Activated B cell treated with CpG ODN at 0.5 μM for 24 hours (primary cell): Measurements from ENCODE around the gene PLEKHO2. TPM values are rescaled to one million over a fixed set of nuclear protein-coding genes. Genes with fewer than 3 reads are reported as not detected.

ENCODE experiments used
- ATAC-seq: fragments of 200-7000 bp; cut with Tn5 transposase; one replicate; pipeline ENCODE4 v1.10.0; 2021; ENCODE audit warnings: low read depth, mild to moderate bottlenecking, moderate library complexity
- CTCF ChIA-PET: fragments of 350-600 bp; sonication (Branson Sonifier 250); formaldehyde crosslinking; loops from one replicate; lab custom pipeline; 2021; ENCODE audit warnings: antibody characterized with exemption; lab: Charles Lee
- POLR2A ChIA-PET: fragments of 350-600 bp; sonication (Branson Sonifier 250); formaldehyde crosslinking; loops from one replicate; lab custom pipeline; 2021; ENCODE audit warnings: antibody characterized with exemption; lab: Charles Lee
- DNase-seq: peaks from one replicate; pipeline ENCODE4 v3.0.0; 2022
- H3K27ac Mint-ChIP-seq: one replicate; pipeline ENCODE4 v1.8.0; 2020; ENCODE audit warnings: mixed read lengths
- H3K27me3 Mint-ChIP-seq: one replicate; pipeline ENCODE4 v1.8.0; 2021; ENCODE audit warnings: mixed read lengths
- H3K36me3 Mint-ChIP-seq: one replicate; pipeline ENCODE4 v1.8.0; 2021; ENCODE audit warnings: low read depth, mixed read lengths
- H3K4me1 Mint-ChIP-seq: one replicate; pipeline ENCODE4 v1.8.0; 2021; ENCODE audit warnings: mixed read lengths
- H3K4me3 Mint-ChIP-seq: one replicate; pipeline ENCODE4 v1.8.0; 2020; ENCODE audit warnings: mild to moderate bottlenecking, mixed read lengths
- H3K9me3 Mint-ChIP-seq: one replicate; pipeline ENCODE4 v1.8.0; 2020; ENCODE audit warnings: mixed read lengths
- CTCF ChIP-seq: fragments of 200-600 bp; IDR thresholded peaks from one replicate; pipeline ENCODE4 v1.8.0; 2022; ENCODE audit warnings: antibody characterized with exemption, mild to moderate bottlenecking
- intact Hi-C: fragments of 100-400 bp; cut with micrococcal nuclease; formaldehyde crosslinking; loops from one replicate; pipeline ENCODE4 v1.15.1; 2024
- total RNA-seq: library from RNA; stranded (reverse); gene quantifications from 2 replicates; pipeline ENCODE4 v1.2.3, GENCODE V29; 2022

The PLEKHO2 gene
- total RNA-seq, 1 donor from 2014 or later = 38.1 TPM

GRCh38 chr15:64859226-64859625 is 17.5 kb downstream of the PLEKHO2 start:
- ChIA-PET POLR2A (interaction anchor here (0.8 to 4.0 kb wide), 2 partner anchors 35 kb away, joined by 4 to 19 read pairs; no protein-coding TSS in a partner anchor), CTCF (interaction anchor here (1.8 kb wide), 1 partner anchor 36 kb away, joined by 8 read pairs; no protein-coding TSS in a partner anchor)
- H3K27ac Mint-ChIP-seq = no peak overlapping the region
- no peak for TF ChIP-seq CTCF
- intact Hi-C loops = no loop called here
- H3K4me3 Mint-ChIP-seq = no peak overlapping the region
- peaks cover 88% of the 10 kb centered on the region for H3K36me3 Mint-ChIP-seq
- H3K9me3 Mint-ChIP-seq = no peaks in the 10 kb centered on the region
- H3K4me1 Mint-ChIP-seq = peaks cover 54% of the 10 kb centered on the region
- ATAC-seq (no peak), DNase-seq (no peak)
- no peaks in the 10 kb centered on the region for H3K27me3 Mint-ChIP-seq

GRCh38 chr15:64861331-64861730 is 19.6 kb downstream of the PLEKHO2 start:
- Mint-ChIP-seq H3K27me3 (no peaks in the 10 kb centered on the region), H3K9me3 (no peaks in the 10 kb centered on the region), H3K4me1 (peaks cover 58% of the 10 kb centered on the region), H3K36me3 (peaks cover 83% of the 10 kb centered on the region), H3K27ac (no peak overlapping the region), H3K4me3 (no peak overlapping the region)
- TF ChIP-seq CTCF = no peak
- intact Hi-C loops = no loop called here
- ChIA-PET CTCF (no interaction called here), POLR2A (interaction anchor here (0.6 to 1.2 kb wide), 2 partner anchors 31 to 34 kb away, joined by 3 read pairs; no protein-coding TSS in a partner anchor)
- DNase-seq = no peak
- no peak for ATAC-seq

DNA sequence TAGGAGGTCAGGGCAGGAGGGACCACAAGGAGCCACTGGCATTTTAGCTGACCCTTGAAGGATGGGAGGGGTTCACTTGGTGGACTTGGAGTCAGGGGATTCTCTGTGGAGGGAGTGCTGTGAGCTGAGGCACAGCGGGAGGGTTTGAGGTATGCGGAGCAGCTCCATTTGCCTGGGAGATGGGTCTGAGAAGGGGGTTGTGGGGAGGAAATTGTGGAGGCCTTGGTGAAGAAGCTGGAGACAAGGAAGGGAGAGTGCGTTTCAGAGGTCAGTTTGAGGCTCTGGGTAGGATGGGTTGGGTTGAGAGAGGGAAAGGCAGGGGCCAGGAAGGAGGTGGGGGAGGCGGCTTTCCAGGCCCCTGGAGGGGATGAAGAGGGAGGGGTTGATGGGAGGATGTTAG is 20.2 kb downstream of the PLEKHO2 start:
- TF ChIP-seq CTCF = no peak
- intact Hi-C loops = no loop called here
- Mint-ChIP-seq H3K36me3 (peaks cover 84% of the 10 kb centered on the region), H3K27me3 (no peaks in the 10 kb centered on the region), H3K9me3 (no peaks in the 10 kb centered on the region), H3K4me1 (peaks cover 52% of the 10 kb centered on the region), H3K4me3 (no peak overlapping the region), H3K27ac (peak overlapping the region; percentile 32)
- ATAC-seq = no peak
- DNase-seq = no peak
- ChIA-PET CTCF (no interaction called here), POLR2A (interaction anchor here (0.6 to 1.2 kb wide), 4 partner anchors 12 to 86 kb away, joined by 3 to 6 read pairs (median 3); no protein-coding TSS in a partner anchor)

GRCh38 chr15:64862408-64862807 is 20.7 kb downstream of the PLEKHO2 start:
- DNase-seq (no peak), ATAC-seq (no peak)
- Mint-ChIP-seq H3K4me1 (peaks cover 48% of the 10 kb centered on the region), H3K27me3 (no peaks in the 10 kb centered on the region), H3K4me3 (no peak overlapping the region), H3K36me3 (peaks cover 84% of the 10 kb centered on the region), H3K9me3 (no peaks in the 10 kb centered on the region), H3K27ac (no peak overlapping the region)
- intact Hi-C loops = no loop called here
- CTCF ChIA-PET = no interaction called here
- TF ChIP-seq CTCF = no peak
- POLR2A ChIA-PET = interaction anchor here (0.9 kb wide), 1 partner anchor 11 kb away, joined by 3 read pairs; no protein-coding TSS in a partner anchor

- ATAC-seq = no peak
- Mint-ChIP-seq H3K27me3 (no peaks in the 10 kb centered on the region), H3K4me3 (no peak overlapping the region), H3K36me3 (peaks cover 73% of the 10 kb centered on the region), H3K27ac (peak overlapping the region; percentile 71), H3K4me1 (peaks cover 33% of the 10 kb centered on the region), H3K9me3 (no peaks in the 10 kb centered on the region)
- ChIA-PET CTCF (interaction anchor here (0.7 to 1.9 kb wide), 5 partner anchors 28 to 133 kb away, joined by 3 to 17 read pairs (median 3); no protein-coding TSS in a partner anchor), POLR2A (interaction anchor here (1.6 to 3.7 kb wide), 3 partner anchors 8 to 30 kb away, joined by 4 to 42 read pairs (median 19); no protein-coding TSS in a partner anchor)
- intact Hi-C loops = loop anchor here (2.0 kb wide), 3 partner anchors 19 to 41 kb away; partner anchors contain the start of gene PLEKHO2
- DNase-seq = no peak
- TF ChIP-seq CTCF = no peak
Observed at GRCh38 chr15:64864068-64864467, 22.4 kb downstream of the PLEKHO2 start.
